ENCODE measurements around the gene CLECL1.
"Not testable (repeated sequence)": the region's sequence is repeated elsewhere in the genome, so short reads cannot be mapped to it uniquely, and the experiment has no call there.

CLECL1 gene

GRCh38 chr12:9700606-9700956 lies 32.3 kb downstream of the CLECL1 start:
- no peaks in the 10 kb centered on the region for H3K9me3 ChIP-seq (ENCODE audit: severe bottlenecking)
- ATAC-seq (ENCODE audit: low read depth): no peak
- TF ChIP-seq CTCF (IDR thresholded peaks at IDR 0.05; ENCODE audit: poor library complexity, severe bottlenecking): no peak

GRCh38 chr12:9699898-9700605 lies 32.8 kb downstream of the CLECL1 start:
- TF ChIP-seq CTCF (IDR thresholded peaks at IDR 0.05; ENCODE audit: poor library complexity, severe bottlenecking): no peak
- DNase-seq (ENCODE audit: low spot score) (no peak), ATAC-seq (ENCODE audit: low read depth) (no peak)
- Histone ChIP-seq H3K4me1 (ENCODE audit: insufficient read depth, poor library complexity, severe bottlenecking) (no peaks in the 10 kb centered on the region), H3K9me3 (ENCODE audit: severe bottlenecking) (no peaks in the 10 kb centered on the region), H3K27me3 (ENCODE audit: insufficient read depth, poor library complexity, severe bottlenecking) (no peaks in the 10 kb centered on the region), H3K36me3 (ENCODE audit: low read depth) (no peaks in the 10 kb centered on the region), H3K27ac (ENCODE audit: poor library complexity, severe bottlenecking) (no peak overlapping the region), H3K4me3 (ENCODE audit: severe bottlenecking) (no peak overlapping the region)

More at GRCh38 chr12:9700606-9700956, 32.3 kb downstream of the CLECL1 start:
- no peaks in the 10 kb centered on the region for H3K4me1 ChIP-seq (ENCODE audit: insufficient read depth, poor library complexity, severe bottlenecking)
- DNase-seq (ENCODE audit: low spot score): no peak
- H3K4me3 ChIP-seq (ENCODE audit: severe bottlenecking): no peak overlapping the region
- H3K27me3 ChIP-seq (ENCODE audit: insufficient read depth, poor library complexity, severe bottlenecking): no peaks in the 10 kb centered on the region
- no peaks in the 10 kb centered on the region for H3K36me3 ChIP-seq (ENCODE audit: low read depth)
- H3K27ac ChIP-seq (ENCODE audit: poor library complexity, severe bottlenecking): no peak overlapping the region

GRCh38 chr12:9699269-9699897 lies 33.5 kb downstream of the CLECL1 start:
- no peak for TF ChIP-seq CTCF (IDR thresholded peaks at IDR 0.05; ENCODE audit: poor library complexity, severe bottlenecking)
- ATAC-seq (ENCODE audit: low read depth): no peak
- Histone ChIP-seq H3K27me3 (ENCODE audit: insufficient read depth, poor library complexity, severe bottlenecking) (no peaks in the 10 kb centered on the region), H3K9me3 (ENCODE audit: severe bottlenecking) (no peaks in the 10 kb centered on the region), H3K27ac (ENCODE audit: poor library complexity, severe bottlenecking) (no peak overlapping the region), H3K4me3 (ENCODE audit: severe bottlenecking) (no peak overlapping the region), H3K36me3 (ENCODE audit: low read depth) (no peaks in the 10 kb centered on the region), H3K4me1 (ENCODE audit: insufficient read depth, poor library complexity, severe bottlenecking) (no peaks in the 10 kb centered on the region)
- no peak for DNase-seq (ENCODE audit: low spot score)

GRCh38 chr12:9698681-9699080 lies 34.2 kb downstream of the CLECL1 start:
- H3K27me3 ChIP-seq (ENCODE audit: insufficient read depth, poor library complexity, severe bottlenecking): no peaks in the 10 kb centered on the region
- H3K4me1 ChIP-seq (ENCODE audit: insufficient read depth, poor library complexity, severe bottlenecking): no peaks in the 10 kb centered on the region
- DNase-seq (ENCODE audit: low spot score) (no peak), ATAC-seq (ENCODE audit: low read depth) (no peak)
- H3K9me3 ChIP-seq (ENCODE audit: severe bottlenecking): no peaks in the 10 kb centered on the region
- no peak overlapping the region for H3K4me3 ChIP-seq (ENCODE audit: severe bottlenecking)
- no peak for TF ChIP-seq CTCF (IDR thresholded peaks at IDR 0.05; ENCODE audit: poor library complexity, severe bottlenecking)
- no peak overlapping the region for H3K27ac ChIP-seq (ENCODE audit: poor library complexity, severe bottlenecking)
- no peaks in the 10 kb centered on the region for H3K36me3 ChIP-seq (ENCODE audit: low read depth)

- Histone ChIP-seq H3K4me3 (ENCODE audit: severe bottlenecking) (no peak overlapping the region), H3K27ac (ENCODE audit: poor library complexity, severe bottlenecking) (no peak overlapping the region), H3K36me3 (ENCODE audit: low read depth) (no peaks in the 10 kb centered on the region), H3K27me3 (ENCODE audit: insufficient read depth, poor library complexity, severe bottlenecking) (no peaks in the 10 kb centered on the region), H3K4me1 (ENCODE audit: insufficient read depth, poor library complexity, severe bottlenecking) (no peaks in the 10 kb centered on the region), H3K9me3 (ENCODE audit: severe bottlenecking) (no peaks in the 10 kb centered on the region)
- TF ChIP-seq CTCF (IDR thresholded peaks at IDR 0.05; ENCODE audit: poor library complexity, severe bottlenecking): no peak
- ATAC-seq (ENCODE audit: low read depth): no peak
- no peak for DNase-seq (ENCODE audit: low spot score)
Observed at GRCh38 chr12:9697619-9698018, 35.3 kb downstream of the CLECL1 start.

GRCh38 chr12:9695661-9696060 lies 37.2 kb downstream of the CLECL1 start:
- H3K36me3 ChIP-seq (ENCODE audit: low read depth); H3K9me3 ChIP-seq (ENCODE audit: severe bottlenecking); H3K4me1 ChIP-seq (ENCODE audit: insufficient read depth, poor library complexity, severe bottlenecking); DNase-seq (ENCODE audit: low spot score); H3K27ac ChIP-seq (ENCODE audit: poor library complexity, severe bottlenecking); ATAC-seq (ENCODE audit: low read depth); H3K4me3 ChIP-seq (ENCODE audit: severe bottlenecking); H3K27me3 ChIP-seq (ENCODE audit: insufficient read depth, poor library complexity, severe bottlenecking): not testable (repeated sequence)

GRCh38 chr12:9695150-9695549 lies 37.7 kb downstream of the CLECL1 start:
- not testable (repeated sequence) for H3K4me3 ChIP-seq (ENCODE audit: severe bottlenecking); DNase-seq (ENCODE audit: low spot score); ATAC-seq (ENCODE audit: low read depth); H3K4me1 ChIP-seq (ENCODE audit: insufficient read depth, poor library complexity, severe bottlenecking); H3K9me3 ChIP-seq (ENCODE audit: severe bottlenecking); H3K27ac ChIP-seq (ENCODE audit: poor library complexity, severe bottlenecking); H3K27me3 ChIP-seq (ENCODE audit: insufficient read depth, poor library complexity, severe bottlenecking); H3K36me3 ChIP-seq (ENCODE audit: low read depth)

Data from RWPE2 (cell line).